HepG2 (cell line): ENCODE results near the gene C4BPA. TPM values are rescaled to one million over a fixed set of nuclear protein-coding genes. Genes with fewer than 3 reads are reported as not detected.

ENCODE experiments used
- ATF7-NPFF ChIP-seq: sonication (generic); formaldehyde crosslinking; IDR thresholded peaks from 2 replicates; pipeline ENCODE4 v1.8.1; 2023; ENCODE audit warnings: mild to moderate bottlenecking, low read depth, missing genetic modification reagents, moderate library complexity
- ELF1 ChIP-seq: sonication (generic); formaldehyde crosslinking; IDR thresholded peaks from 2 replicates; pipeline ENCODE4 v1.4.0; 2020; ENCODE audit warnings: missing genetic modification reagents
- ETV5 ChIP-seq: IDR thresholded peaks from 2 replicates; pipeline ENCODE4 v1.6.1; 2018; ENCODE audit warnings: missing biosample characterization, missing genetic modification reagents, inconsistent platforms, borderline replicate concordance
- FOXC1 ChIP-seq: sonication (generic); formaldehyde crosslinking; IDR thresholded peaks from 2 replicates; pipeline ENCODE4 v1.8.0; 2022; ENCODE audit warnings: mild to moderate bottlenecking, missing genetic modification reagents, borderline replicate concordance
- HDAC2 ChIP-seq: sonication (generic); formaldehyde crosslinking; IDR thresholded peaks from 2 replicates; pipeline ENCODE4 v1.4.0; 2020; ENCODE audit warnings: missing genetic modification reagents
- HIC2 ChIP-seq: sonication (generic); formaldehyde crosslinking; IDR thresholded peaks from 2 replicates; pipeline ENCODE4 v1.9.0; 2022; ENCODE audit warnings: low read depth, missing genetic modification reagents
- KMT2A ChIP-seq: sonication (generic); formaldehyde crosslinking; IDR thresholded peaks from 2 replicates; pipeline ENCODE4 v1.4.0; 2020; ENCODE audit warnings: missing genetic modification reagents
- MAFF ChIP-seq: IDR thresholded peaks from 2 replicates; pipeline ENCODE4 v1.6.1; 2011; ENCODE audit warnings: low read depth, low read length, improper control_type of control experiment
- MYNN ChIP-seq: sonication (generic); formaldehyde crosslinking; IDR thresholded peaks from 2 replicates; pipeline ENCODE4 v1.4.0; 2020; ENCODE audit warnings: mild to moderate bottlenecking, low read depth, missing genetic modification reagents
- PLSCR1 ChIP-seq: sonication (generic); formaldehyde crosslinking; IDR thresholded peaks from 2 replicates; pipeline ENCODE4 v1.5.0; 2020; ENCODE audit warnings: missing genetic modification reagents, mild to moderate bottlenecking, borderline replicate concordance
- SP140L ChIP-seq: sonication (generic); formaldehyde crosslinking; IDR thresholded peaks from 2 replicates; pipeline ENCODE4 v1.4.0; 2020; ENCODE audit warnings: missing genetic modification reagents, borderline replicate concordance
- TBL1XR1 ChIP-seq: fragments of 150-350 bp; IDR thresholded peaks from 2 replicates; pipeline ENCODE4 v1.6.1; 2014; ENCODE audit warnings: borderline replicate concordance, low read length; ENCODE audit not compliant: partially characterized antibody
- TCF7L2 ChIP-seq: IDR thresholded peaks from 2 replicates; pipeline ENCODE4 v1.6.1; 2011; ENCODE audit warnings: mild to moderate bottlenecking, low read depth, low read length, moderate library complexity
- TGIF2 ChIP-seq: IDR thresholded peaks from 2 replicates; pipeline ENCODE4 v1.6.1; 2016; ENCODE audit warnings: control low read depth, missing compliant biosample characterization
- ZBTB42 ChIP-seq: sonication (generic); formaldehyde crosslinking; IDR thresholded peaks from 2 replicates; pipeline ENCODE4 v1.5.0; 2020; ENCODE audit warnings: mild to moderate bottlenecking, missing genetic modification reagents
- ZFAT ChIP-seq: sonication (generic); formaldehyde crosslinking; conservative IDR thresholded peaks from 2 replicates; pipeline ENCODE4 v1.8.1; 2023; ENCODE audit warnings: missing genetic modification reagents, inconsistent platforms
- ZFP62 ChIP-seq: sonication (generic); formaldehyde crosslinking; IDR thresholded peaks from 2 replicates; pipeline ENCODE4 v1.4.0; 2020; ENCODE audit warnings: missing genetic modification reagents
- ZNF224 ChIP-seq: sonication (generic); formaldehyde crosslinking; IDR thresholded peaks from 2 replicates; pipeline ENCODE4 v1.5.0; 2020; ENCODE audit warnings: mild to moderate bottlenecking, missing genetic modification reagents
- ZNF296 ChIP-seq: sonication (generic); formaldehyde crosslinking; conservative IDR thresholded peaks from 2 replicates; pipeline ENCODE4 v1.5.0; 2020; ENCODE audit warnings: mild to moderate bottlenecking, missing genetic modification reagents
- ZNF317 ChIP-seq: sonication (generic); formaldehyde crosslinking; IDR thresholded peaks from 2 replicates; pipeline ENCODE4 v1.5.0; 2020; ENCODE audit warnings: mild to moderate bottlenecking, missing genetic modification reagents
- ZNF501 ChIP-seq: sonication (generic); formaldehyde crosslinking; IDR thresholded peaks from 2 replicates; pipeline ENCODE4 v1.5.1; 2020; ENCODE audit warnings: mild to moderate bottlenecking, moderate library complexity, missing genetic modification reagents
- ZNF589 ChIP-seq: sonication (generic); formaldehyde crosslinking; conservative IDR thresholded peaks from 2 replicates; pipeline ENCODE4 v1.8.0; 2022; ENCODE audit warnings: mild to moderate bottlenecking, moderate library complexity, missing genetic modification reagents
- ZNF7 ChIP-seq: IDR thresholded peaks from 2 replicates; pipeline ENCODE4 v1.6.1; 2016; ENCODE audit warnings: missing biosample characterization, missing genetic modification reagents
- ZNF768 ChIP-seq: sonication (generic); formaldehyde crosslinking; IDR thresholded peaks from 2 replicates; pipeline ENCODE4 v1.4.0; 2020; ENCODE audit warnings: missing genetic modification reagents
- ZSCAN31 ChIP-seq: sonication (generic); formaldehyde crosslinking; IDR thresholded peaks from 2 replicates; pipeline ENCODE4 v1.5.0; 2020; ENCODE audit warnings: low read depth, mild to moderate bottlenecking, missing genetic modification reagents
- polyA plus RNA-seq, 8 experiments: library from polyadenylated mRNA; depleted of rRNA in 3 of 8; stranded (reverse) in 7 of 8; unstranded in 1 of 8; fragments of >200 nt; fragmentation: Illumina TruSeq in 4 of 8; extraction: Trizol in 4 of 8; gene quantifications; 2 replicates each; pipeline versions ENCODE4 v1.2.1 to v1.2.3, GENCODE V29; 2011 to 2016; ENCODE audit warnings: low read depth in 4 of 8, missing spikeins in 1 of 8, mixed read lengths in 1 of 8; ENCODE audit not compliant: insufficient read depth in 1 of 8
- total RNA-seq, 5 experiments: library from RNA; depleted of rRNA; stranded (reverse); fragments of >200 nt; fragmentation: Illumina TruSeq; extraction: Trizol; gene quantifications; 2 replicates each; pipeline ENCODE4 v1.2.3, GENCODE V29; 2016; ENCODE audit warnings: low read depth in 1 of 5
- TF ChIP-seq, protein P1 (sequence below): sonication (generic); formaldehyde crosslinking; conservative IDR thresholded peaks from 2 replicates; pipeline ENCODE4 v1.5.0; 2020; ENCODE audit warnings: missing genetic modification reagents
- TF ChIP-seq, protein P2 (sequence below): sonication (generic); formaldehyde crosslinking; IDR thresholded peaks from 2 replicates; pipeline ENCODE4 v1.5.0; 2020; ENCODE audit warnings: missing genetic modification reagents

Gene C4BPA
- total and polyA plus RNA-seq, 2 of the 13 experiments (the other 11 are each of a cell fraction or from before 2014, with no cell fraction given), result 32.1 to 60.1 TPM

DNA sequence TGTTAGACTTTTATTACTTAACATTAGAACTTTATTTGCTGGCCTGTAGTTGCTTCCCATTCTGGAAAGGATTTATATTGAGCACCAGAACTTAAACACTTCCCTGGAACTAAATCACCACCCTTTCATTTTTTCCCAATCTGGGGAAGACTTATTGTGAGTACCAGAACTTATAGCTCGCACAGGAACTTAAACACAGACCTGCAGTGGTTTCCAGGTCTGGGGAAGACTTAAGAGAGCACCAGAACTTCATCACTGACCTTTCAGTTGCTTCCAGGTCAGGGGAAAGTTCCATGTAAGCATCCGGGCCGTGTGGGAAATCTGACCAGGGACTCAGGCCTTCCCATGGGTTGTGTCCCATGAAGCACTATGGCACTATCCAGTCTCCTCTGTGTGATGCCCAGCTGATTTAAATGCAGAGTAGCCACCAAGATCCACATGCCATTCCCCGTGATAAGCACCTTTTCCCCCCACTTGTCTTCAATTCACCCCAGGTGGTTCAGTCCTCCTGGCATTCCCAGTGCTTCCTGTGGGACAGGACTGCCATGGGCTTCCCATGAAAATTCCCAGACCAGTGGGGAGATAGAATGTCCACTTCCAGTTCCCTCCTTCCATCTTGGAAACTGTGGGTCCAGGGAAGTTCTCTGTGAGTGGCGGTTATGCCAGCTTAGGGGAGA, 48.9 kb downstream of the C4BPA start (continued):
- no peak for TF ChIP-seq ZNF296 (CRISPR knock-in tag)
- peak; percentile 60 for TF ChIP-seq HDAC2 (CRISPR knock-in tag)
- peak; percentile 67 for TF ChIP-seq ELF1 (CRISPR knock-in tag)
- no peak for TF ChIP-seq ZBTB42 (CRISPR knock-in tag)
- peak; percentile 14; the same call in 1 of the 2 replicates for TF ChIP-seq MAFF
- TF ChIP-seq ATF7-NPFF (CRISPR knock-in tag), result no peak
- no peak for TF ChIP-seq HIC2 (CRISPR knock-in tag)
- peak; percentile 30; the same call in 1 of the 2 replicates for TF ChIP-seq ETV5 (CRISPR knock-in tag)
- TF ChIP-seq, protein P1, sequence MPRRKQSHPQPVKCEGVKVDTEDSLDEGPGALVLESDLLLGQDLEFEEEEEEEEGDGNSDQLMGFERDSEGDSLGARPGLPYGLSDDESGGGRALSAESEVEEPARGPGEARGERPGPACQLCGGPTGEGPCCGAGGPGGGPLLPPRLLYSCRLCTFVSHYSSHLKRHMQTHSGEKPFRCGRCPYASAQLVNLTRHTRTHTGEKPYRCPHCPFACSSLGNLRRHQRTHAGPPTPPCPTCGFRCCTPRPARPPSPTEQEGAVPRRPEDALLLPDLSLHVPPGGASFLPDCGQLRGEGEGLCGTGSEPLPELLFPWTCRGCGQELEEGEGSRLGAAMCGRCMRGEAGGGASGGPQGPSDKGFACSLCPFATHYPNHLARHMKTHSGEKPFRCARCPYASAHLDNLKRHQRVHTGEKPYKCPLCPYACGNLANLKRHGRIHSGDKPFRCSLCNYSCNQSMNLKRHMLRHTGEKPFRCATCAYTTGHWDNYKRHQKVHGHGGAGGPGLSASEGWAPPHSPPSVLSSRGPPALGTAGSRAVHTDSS, result no peak
- TF ChIP-seq FOXC1, result no peak
- TF ChIP-seq ZNF317 (CRISPR knock-in tag), result no peak
- TF ChIP-seq, protein P2, sequence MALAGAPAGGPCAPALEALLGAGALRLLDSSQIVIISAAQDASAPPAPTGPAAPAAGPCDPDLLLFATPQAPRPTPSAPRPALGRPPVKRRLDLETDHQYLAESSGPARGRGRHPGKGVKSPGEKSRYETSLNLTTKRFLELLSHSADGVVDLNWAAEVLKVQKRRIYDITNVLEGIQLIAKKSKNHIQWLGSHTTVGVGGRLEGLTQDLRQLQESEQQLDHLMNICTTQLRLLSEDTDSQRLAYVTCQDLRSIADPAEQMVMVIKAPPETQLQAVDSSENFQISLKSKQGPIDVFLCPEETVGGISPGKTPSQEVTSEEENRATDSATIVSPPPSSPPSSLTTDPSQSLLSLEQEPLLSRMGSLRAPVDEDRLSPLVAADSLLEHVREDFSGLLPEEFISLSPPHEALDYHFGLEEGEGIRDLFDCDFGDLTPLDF (CRISPR knock-in tag), result no peak
- peak; percentile 48; the same call in 1 of the 2 replicates for TF ChIP-seq KMT2A (CRISPR knock-in tag)
- no peak for TF ChIP-seq TCF7L2
- TF ChIP-seq TGIF2 (CRISPR knock-in tag), result no peak
- TF ChIP-seq SP140L (CRISPR knock-in tag), result no peak
- TF ChIP-seq ZNF768 (CRISPR knock-in tag), result no peak
- TF ChIP-seq ZNF501 (CRISPR knock-in tag), result peak; percentile 87
- TF ChIP-seq ZFP62 (CRISPR knock-in tag), result no peak
- TF ChIP-seq TBL1XR1, result peak; percentile 83
- 0 out of 2 replicates have a peak, but pooled peaks have one; percentile 34 for TF ChIP-seq ZNF589 (CRISPR knock-in tag)
- no peak for TF ChIP-seq ZNF7 (CRISPR knock-in tag)
- no peak for TF ChIP-seq ZSCAN31 (CRISPR knock-in tag)
- TF ChIP-seq MYNN (CRISPR knock-in tag), result no peak
- no peak for TF ChIP-seq ZNF224 (CRISPR knock-in tag)
- no peak for TF ChIP-seq ZFAT (CRISPR knock-in tag)
- no peak for TF ChIP-seq PLSCR1 (CRISPR knock-in tag)
